ENCODE measurements around the gene CHL1.
A peak's percentile ranks its signal among the peaks of the same experiment; 100 is the strongest.

The CHL1 gene

GRCh38 chr3:411226-411625 lies 214.7 kb downstream of the CHL1 start:
- DNase-seq = no peak
- Histone ChIP-seq H4K12ac (ENCODE audit: low read depth, low read length) (no peak overlapping the region), H2BK12ac (ENCODE audit: low read length) (no peak overlapping the region), H2AK5ac (ENCODE audit: low read length) (no peak overlapping the region), H3K14ac (ENCODE audit: low read length) (no peak overlapping the region), H3K4me1 (ENCODE audit: control insufficient read depth in 1 of 2, insufficient read depth in 2 of 2, low read length in 2 of 2) (no peaks in the 10 kb centered on the region), H3K79me1 (ENCODE audit: low read length) (no peaks in the 10 kb centered on the region), H3K9ac (ENCODE audit: low read length) (no peak overlapping the region), H2AFZ (ENCODE audit: insufficient read depth, low read length, poor library complexity) (no peak overlapping the region), H3K79me2 (ENCODE audit: control insufficient read depth, insufficient read depth, low read length, poor library complexity) (no peaks in the 10 kb centered on the region), H2BK120ac (ENCODE audit: insufficient read depth, low read length, poor library complexity) (no peak overlapping the region), H3K18ac (ENCODE audit: low read length) (no peak overlapping the region), H3K27ac (ENCODE audit: low read depth, low read length) (no peak overlapping the region), H2BK5ac (ENCODE audit: low read depth, low read length, poor library complexity) (no peak overlapping the region), H3K36me3 (ENCODE audit: control insufficient read depth in 1 of 2, insufficient read depth in 2 of 2, low read length in 2 of 2) (no peaks in the 10 kb centered on the region), H3K4ac (ENCODE audit: low read depth, low read length) (no peak overlapping the region), H3K9me3 (ENCODE audit: insufficient read depth, low read depth, low read length) (no peaks in the 10 kb centered on the region), H4K8ac (ENCODE audit: low read depth, low read length) (no peak overlapping the region), H3K23ac (ENCODE audit: low read length) (no peak overlapping the region), H3K27me3 (ENCODE audit: insufficient read depth, low read length) (no peaks in the 10 kb centered on the region), H3K4me3 (ENCODE audit: low read depth, low read length) (no peak overlapping the region), H4K91ac (ENCODE audit: low read depth, low read length) (no peak overlapping the region), H3K4me2 (ENCODE audit: low read length) (no peak overlapping the region)
- no CpG with 5 or more reads among the region's 2 CpGs for WGBS (ENCODE audit: extremely low coverage, insufficient coverage, insufficient read length)

DNA sequence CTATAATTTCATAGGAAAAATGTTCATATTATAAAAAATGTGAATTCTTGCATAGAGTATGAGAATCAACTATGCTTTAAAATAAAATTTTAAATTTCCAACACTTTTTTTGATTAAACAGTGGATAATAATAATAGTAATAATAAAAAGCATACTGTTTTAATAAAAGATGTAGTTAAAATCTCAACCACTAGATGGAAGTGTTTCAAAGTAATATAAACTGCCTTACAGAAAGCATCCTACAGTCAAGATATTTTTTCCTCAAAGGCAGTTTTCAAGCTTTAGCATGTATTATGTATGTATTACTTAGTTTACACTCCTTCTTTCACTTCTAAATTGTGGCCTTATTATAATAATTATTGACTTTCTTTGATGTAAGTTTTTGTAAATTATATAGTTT lies 217.5 kb downstream of the CHL1 start:
- Histone ChIP-seq H3K79me2 (ENCODE audit: control insufficient read depth, insufficient read depth, low read length, poor library complexity) (no peaks in the 10 kb centered on the region), H3K23ac (ENCODE audit: low read length) (no peak overlapping the region), H3K79me1 (ENCODE audit: low read length) (no peaks in the 10 kb centered on the region), H3K4me1 (ENCODE audit: control insufficient read depth in 1 of 2, insufficient read depth in 2 of 2, low read length in 2 of 2) (no peaks in the 10 kb centered on the region), H2BK12ac (ENCODE audit: low read length) (no peak overlapping the region), H2BK120ac (ENCODE audit: insufficient read depth, low read length, poor library complexity) (no peak overlapping the region), H2BK5ac (ENCODE audit: low read depth, low read length, poor library complexity) (no peak overlapping the region), H3K9ac (ENCODE audit: low read length) (no peak overlapping the region), H3K4ac (ENCODE audit: low read depth, low read length) (no peak overlapping the region), H4K91ac (ENCODE audit: low read depth, low read length) (no peak overlapping the region), H3K9me3 (ENCODE audit: insufficient read depth, low read depth, low read length) (no peaks in the 10 kb centered on the region), H4K12ac (ENCODE audit: low read depth, low read length) (no peak overlapping the region), H3K14ac (ENCODE audit: low read length) (no peak overlapping the region), H3K27me3 (ENCODE audit: insufficient read depth, low read length) (no peaks in the 10 kb centered on the region), H3K4me2 (ENCODE audit: low read length) (no peak overlapping the region), H3K27ac (ENCODE audit: low read depth, low read length) (no peak overlapping the region), H3K36me3 (ENCODE audit: control insufficient read depth in 1 of 2, insufficient read depth in 2 of 2, low read length in 2 of 2) (no peaks in the 10 kb centered on the region), H3K4me3 (ENCODE audit: low read depth, low read length) (no peak overlapping the region), H2AK5ac (ENCODE audit: low read length) (no peak overlapping the region), H2AFZ (ENCODE audit: insufficient read depth, low read length, poor library complexity) (no peak overlapping the region), H4K8ac (ENCODE audit: low read depth, low read length) (no peak overlapping the region), H3K18ac (ENCODE audit: low read length) (no peak overlapping the region)
- peak in 1 of 2 donors; percentile 54 for DNase-seq

DNA sequence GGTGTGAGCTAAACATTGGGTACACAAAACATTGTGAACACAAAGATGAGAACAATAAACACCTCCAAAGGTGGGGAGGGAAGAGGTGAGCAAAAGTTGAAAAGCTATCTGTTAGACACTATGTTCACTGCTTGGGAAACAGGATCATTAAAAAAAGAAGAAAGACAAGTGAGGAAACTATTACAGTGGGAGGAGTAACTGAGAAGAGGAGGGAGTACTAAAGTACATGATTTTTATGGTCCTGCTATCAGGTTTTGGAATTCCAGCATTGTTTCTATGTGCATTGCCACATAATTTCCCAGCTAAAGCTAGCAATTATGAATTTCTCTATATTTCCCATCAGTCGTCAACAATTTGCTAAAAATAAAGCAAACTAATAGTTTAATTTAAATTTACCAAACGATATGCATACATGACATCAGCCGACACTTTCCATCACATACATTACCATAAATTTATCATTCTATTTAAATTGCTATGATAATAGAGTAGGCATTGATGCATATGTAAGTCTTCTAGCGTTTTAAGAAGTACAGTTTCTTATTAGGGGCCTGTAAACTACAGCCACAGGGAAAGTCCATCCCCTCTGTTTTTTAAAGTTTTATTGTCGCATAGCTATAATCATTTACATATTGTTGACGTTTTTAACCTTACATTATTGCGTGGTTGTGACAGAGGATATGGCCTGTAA lies 221.8 kb downstream of the CHL1 start:
- Histone ChIP-seq H3K79me2 (ENCODE audit: control insufficient read depth, insufficient read depth, low read length, poor library complexity) (no peaks in the 10 kb centered on the region), H3K36me3 (ENCODE audit: control insufficient read depth in 1 of 2, insufficient read depth in 2 of 2, low read length in 2 of 2) (no peaks in the 10 kb centered on the region), H2BK12ac (ENCODE audit: low read length) (no peak overlapping the region), H3K4me2 (ENCODE audit: low read length) (no peak overlapping the region), H2BK120ac (ENCODE audit: insufficient read depth, low read length, poor library complexity) (no peak overlapping the region), H2AK5ac (ENCODE audit: low read length) (no peak overlapping the region), H3K14ac (ENCODE audit: low read length) (no peak overlapping the region), H3K9me3 (ENCODE audit: insufficient read depth, low read depth, low read length) (no peaks in the 10 kb centered on the region), H4K8ac (ENCODE audit: low read depth, low read length) (no peak overlapping the region), H4K91ac (ENCODE audit: low read depth, low read length) (no peak overlapping the region), H4K12ac (ENCODE audit: low read depth, low read length) (no peak overlapping the region), H3K9ac (ENCODE audit: low read length) (no peak overlapping the region), H2AFZ (ENCODE audit: insufficient read depth, low read length, poor library complexity) (no peak overlapping the region), H3K27ac (ENCODE audit: low read depth, low read length) (no peak overlapping the region), H3K27me3 (ENCODE audit: insufficient read depth, low read length) (no peaks in the 10 kb centered on the region), H3K4ac (ENCODE audit: low read depth, low read length) (no peak overlapping the region), H3K4me1 (ENCODE audit: control insufficient read depth in 1 of 2, insufficient read depth in 2 of 2, low read length in 2 of 2) (no peaks in the 10 kb centered on the region), H2BK5ac (ENCODE audit: low read depth, low read length, poor library complexity) (no peak overlapping the region), H3K4me3 (ENCODE audit: low read depth, low read length) (no peak overlapping the region), H3K23ac (ENCODE audit: low read length) (no peak overlapping the region), H3K79me1 (ENCODE audit: low read length) (no peaks in the 10 kb centered on the region), H3K18ac (ENCODE audit: low read length) (no peak overlapping the region)
- no CpG with 5 or more reads among the region's 7 CpGs for WGBS (ENCODE audit: extremely low coverage, insufficient coverage, insufficient read length)
- DNase-seq = no peak

DNA sequence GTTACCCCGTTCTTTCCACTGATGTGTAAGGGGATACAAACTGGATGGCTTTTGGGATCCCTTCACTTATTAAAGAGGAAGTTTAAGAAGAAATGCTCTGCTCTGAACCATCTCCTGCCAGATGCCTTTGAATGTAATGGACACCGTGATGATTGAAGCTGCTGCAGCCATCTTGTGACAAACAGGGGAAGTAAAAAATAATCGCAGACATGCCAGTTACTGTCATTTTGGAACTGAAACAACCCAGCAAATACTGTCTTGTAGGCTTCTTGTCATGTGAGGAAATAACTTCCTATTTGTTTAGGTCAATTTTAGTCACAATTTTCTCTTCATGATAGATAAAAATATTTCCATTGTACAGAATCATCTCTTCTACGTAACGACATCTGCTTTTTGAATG lies 224.0 kb downstream of the CHL1 start:
- no peak overlapping the region for H3K27ac ChIP-seq (ENCODE audit: low read depth, low read length)
- no peak overlapping the region for H3K18ac ChIP-seq (ENCODE audit: low read length)
- no peak overlapping the region for H3K9ac ChIP-seq (ENCODE audit: low read length)
- no peak overlapping the region for H2AFZ ChIP-seq (ENCODE audit: insufficient read depth, low read length, poor library complexity)
- no peak overlapping the region for H2BK120ac ChIP-seq (ENCODE audit: insufficient read depth, low read length, poor library complexity)
- no peak overlapping the region for H3K4me2 ChIP-seq (ENCODE audit: low read length)
- no peaks in the 10 kb centered on the region for H3K79me1 ChIP-seq (ENCODE audit: low read length)
- no peak overlapping the region for H2BK12ac ChIP-seq (ENCODE audit: low read length)
- H3K14ac ChIP-seq (ENCODE audit: low read length) = no peak overlapping the region
- no peak overlapping the region for H4K8ac ChIP-seq (ENCODE audit: low read depth, low read length)
- H2BK5ac ChIP-seq (ENCODE audit: low read depth, low read length, poor library complexity) = no peak overlapping the region
- no peaks in the 10 kb centered on the region for H3K9me3 ChIP-seq (ENCODE audit: insufficient read depth, low read depth, low read length)
- H3K36me3 ChIP-seq (ENCODE audit: control insufficient read depth in 1 of 2, insufficient read depth in 2 of 2, low read length in 2 of 2) = no peaks in the 10 kb centered on the region
- H3K4me1 ChIP-seq (ENCODE audit: control insufficient read depth in 1 of 2, insufficient read depth in 2 of 2, low read length in 2 of 2) = no peaks in the 10 kb centered on the region
- H4K12ac ChIP-seq (ENCODE audit: low read depth, low read length) = no peak overlapping the region
- no peak overlapping the region for H2AK5ac ChIP-seq (ENCODE audit: low read length)
- H3K4me3 ChIP-seq (ENCODE audit: low read depth, low read length) = no peak overlapping the region
- no peaks in the 10 kb centered on the region for H3K79me2 ChIP-seq (ENCODE audit: control insufficient read depth, insufficient read depth, low read length, poor library complexity)
- H3K23ac ChIP-seq (ENCODE audit: low read length) = no peak overlapping the region
- H3K27me3 ChIP-seq (ENCODE audit: insufficient read depth, low read length) = no peaks in the 10 kb centered on the region
- no CpG with 5 or more reads among the region's 5 CpGs for WGBS (ENCODE audit: extremely low coverage, insufficient coverage, insufficient read length)
- no peak overlapping the region for H4K91ac ChIP-seq (ENCODE audit: low read depth, low read length)
- DNase-seq = no peak
- H3K4ac ChIP-seq (ENCODE audit: low read depth, low read length) = no peak overlapping the region

Data from trophoblast cell (in vitro differentiated cells and primary cell).